Measurements from ENCODE around the gene TMEM131.

TMEM131 gene

DNA sequence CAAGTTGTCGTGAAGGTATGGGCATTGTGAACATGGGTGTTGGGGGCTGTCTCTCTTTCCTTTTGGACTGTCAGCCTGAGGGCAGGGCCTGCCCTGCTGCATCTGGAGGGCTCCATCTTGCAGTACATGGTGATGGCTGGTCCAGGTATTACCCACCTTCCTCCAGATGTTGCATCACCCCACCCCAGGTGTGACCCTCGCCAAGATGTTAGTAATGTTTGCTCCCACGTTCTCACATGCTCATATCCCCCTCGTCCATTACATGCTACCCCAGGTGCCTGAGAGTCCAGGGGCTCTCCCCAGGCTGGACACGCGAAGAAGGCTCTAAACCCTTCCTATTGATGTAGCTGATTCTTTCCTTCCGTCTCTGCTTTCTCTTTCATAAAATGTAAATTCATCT, 268.5 kb downstream of the TMEM131 start:
- Histone ChIP-seq H3K4me3 (ENCODE audit: low read length) (no peak overlapping the region), H3K9me3 (ENCODE audit: insufficient read depth, low read depth, low read length) (peaks cover 6% of the 10 kb centered on the region; the same call in 1 of the 2 replicates), H3K4me1 (ENCODE audit: insufficient read depth, low read length) (no peaks in the 10 kb centered on the region), H3K36me3 (ENCODE audit: insufficient read depth, low read length) (no peaks in the 10 kb centered on the region), H3K9ac (ENCODE audit: low read depth, low read length) (no peak overlapping the region), H3K27me3 (ENCODE audit: insufficient read depth, low read length) (no peaks in the 10 kb centered on the region), H3K27ac (ENCODE audit: low read depth, low read length) (no peak overlapping the region)
- WGBS = 92% methylated on average over 7 of the region's 7 CpGs

DNA sequence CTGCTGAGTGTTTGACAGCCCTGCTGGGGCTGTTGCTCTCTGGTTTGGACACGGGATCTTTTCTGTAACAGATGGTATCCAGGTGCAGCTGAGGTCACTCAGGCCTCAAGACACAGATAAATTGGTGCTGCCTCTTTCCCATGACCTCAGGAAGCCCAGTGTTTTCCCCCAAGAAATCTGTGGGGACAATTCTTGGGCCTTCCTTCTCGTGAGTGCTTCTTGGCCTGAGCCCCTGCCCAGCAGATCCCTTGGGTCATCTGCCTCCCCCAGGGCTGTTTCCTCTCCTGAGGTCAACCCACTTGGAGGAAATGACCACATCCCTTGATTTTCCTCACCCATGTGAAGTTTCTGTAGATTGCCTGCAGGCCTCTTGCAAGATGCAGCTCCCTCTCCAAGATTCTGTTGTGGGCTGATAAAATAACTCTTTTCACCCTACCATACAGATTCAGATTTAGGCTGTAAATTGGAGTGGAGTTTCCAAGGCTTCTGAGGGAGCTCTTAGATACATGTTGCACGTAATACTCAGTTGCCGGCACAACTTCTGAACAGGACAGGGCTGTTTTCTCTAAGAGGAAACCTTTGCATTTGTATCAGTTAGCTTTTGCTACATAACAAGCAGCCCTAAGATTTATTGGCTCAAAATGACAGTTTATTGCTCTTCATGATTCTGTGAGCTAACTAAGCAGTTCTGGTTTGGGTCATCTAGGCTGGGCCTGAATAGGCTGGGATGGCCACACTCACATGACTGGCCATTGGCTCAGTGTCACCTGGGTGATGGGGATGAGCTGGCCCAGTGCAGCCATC, 269.3 kb downstream of the TMEM131 start:
- Histone ChIP-seq H3K36me3 (ENCODE audit: insufficient read depth, low read length) (no peaks in the 10 kb centered on the region), H3K9ac (ENCODE audit: low read depth, low read length) (no peak overlapping the region), H3K9me3 (ENCODE audit: insufficient read depth, low read depth, low read length) (peaks cover 6% of the 10 kb centered on the region; the same call in 1 of the 2 replicates), H3K27ac (ENCODE audit: low read depth, low read length) (no peak overlapping the region), H3K27me3 (ENCODE audit: insufficient read depth, low read length) (no peaks in the 10 kb centered on the region), H3K4me3 (ENCODE audit: low read length) (no peak overlapping the region), H3K4me1 (ENCODE audit: insufficient read depth, low read length) (no peaks in the 10 kb centered on the region)
- WGBS = 64% methylated on average over 4 of the region's 4 CpGs

DNA sequence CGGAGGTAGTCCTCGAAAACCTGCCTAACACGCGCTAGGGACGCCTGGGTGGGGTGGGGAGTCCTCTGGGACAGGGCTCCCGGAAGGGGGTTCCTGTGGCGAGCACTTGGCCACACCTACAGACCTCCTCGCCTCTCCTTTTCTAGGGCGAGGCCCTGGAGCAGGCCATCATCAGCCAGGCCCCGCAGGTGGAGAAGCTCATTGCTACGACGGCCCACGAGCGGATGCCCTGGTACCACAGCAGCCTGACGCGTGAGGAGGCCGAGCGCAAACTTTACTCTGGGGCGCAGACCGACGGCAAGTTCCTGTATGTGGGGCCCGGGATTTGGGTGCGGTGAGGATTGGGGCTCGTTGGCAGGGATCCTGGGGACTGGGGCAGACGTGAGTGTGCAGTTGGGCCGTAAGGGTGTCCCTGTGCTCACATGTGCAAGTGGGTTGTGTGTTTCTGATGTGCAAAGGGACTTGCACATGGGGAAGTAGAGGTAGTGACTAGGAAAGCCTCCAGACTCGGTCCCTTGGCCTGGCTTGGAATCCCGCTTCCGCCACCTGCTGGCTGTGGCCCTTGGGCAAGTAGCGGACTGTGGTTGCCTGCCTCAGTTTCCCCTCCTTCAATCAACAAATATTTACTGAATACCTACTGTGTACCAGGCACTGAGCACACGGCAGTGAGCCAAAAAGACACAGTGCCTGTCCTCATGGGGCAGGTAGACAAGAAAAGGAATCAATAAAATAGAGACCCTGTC, 270.6 kb downstream of the TMEM131 start:
- H3K9ac ChIP-seq (ENCODE audit: low read depth, low read length) = no peak overlapping the region
- H3K27ac ChIP-seq (ENCODE audit: low read depth, low read length) = no peak overlapping the region
- H3K4me1 ChIP-seq (ENCODE audit: insufficient read depth, low read length) = peaks cover 4% of the 10 kb centered on the region
- no peaks in the 10 kb centered on the region for H3K36me3 ChIP-seq (ENCODE audit: insufficient read depth, low read length)
- WGBS = 94% methylated on average over 31 of the region's 31 CpGs
- H3K27me3 ChIP-seq (ENCODE audit: insufficient read depth, low read length) = no peaks in the 10 kb centered on the region
- H3K9me3 ChIP-seq (ENCODE audit: insufficient read depth, low read depth, low read length) = peaks cover 2% of the 10 kb centered on the region; the same call in 1 of the 2 replicates
- H3K4me3 ChIP-seq (ENCODE audit: low read length) = no peak overlapping the region

DNA sequence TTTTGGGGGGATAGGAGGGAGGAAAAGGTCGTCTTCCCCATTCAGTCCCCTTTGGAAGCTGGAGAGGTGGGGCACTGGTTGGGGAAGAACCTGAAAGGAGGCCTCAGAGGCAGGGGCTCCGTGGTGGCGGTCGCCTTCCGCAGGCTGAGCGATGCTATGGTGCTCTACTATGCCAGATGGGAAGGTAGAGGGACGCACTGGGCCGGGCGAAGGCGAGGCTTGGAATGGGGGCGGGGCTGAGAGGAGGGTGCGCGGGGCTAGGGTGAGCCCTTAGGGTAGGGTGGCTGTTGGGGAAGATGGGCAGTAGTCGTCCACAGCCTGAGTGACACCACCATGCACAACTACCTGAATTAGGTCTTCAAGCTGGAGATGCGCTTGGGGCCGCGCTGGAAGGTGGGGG, 271.2 kb downstream of the TMEM131 start:
- Histone ChIP-seq H3K27ac (ENCODE audit: low read depth, low read length) (no peak overlapping the region), H3K4me3 (ENCODE audit: low read length) (no peak overlapping the region), H3K36me3 (ENCODE audit: insufficient read depth, low read length) (no peaks in the 10 kb centered on the region), H3K27me3 (ENCODE audit: insufficient read depth, low read length) (no peaks in the 10 kb centered on the region), H3K9ac (ENCODE audit: low read depth, low read length) (no peak overlapping the region), H3K4me1 (ENCODE audit: insufficient read depth, low read length) (peaks cover 10% of the 10 kb centered on the region), H3K9me3 (ENCODE audit: insufficient read depth, low read depth, low read length) (no peaks in the 10 kb centered on the region)
- WGBS = 91% methylated on average over 17 of the region's 17 CpGs

DNA sequence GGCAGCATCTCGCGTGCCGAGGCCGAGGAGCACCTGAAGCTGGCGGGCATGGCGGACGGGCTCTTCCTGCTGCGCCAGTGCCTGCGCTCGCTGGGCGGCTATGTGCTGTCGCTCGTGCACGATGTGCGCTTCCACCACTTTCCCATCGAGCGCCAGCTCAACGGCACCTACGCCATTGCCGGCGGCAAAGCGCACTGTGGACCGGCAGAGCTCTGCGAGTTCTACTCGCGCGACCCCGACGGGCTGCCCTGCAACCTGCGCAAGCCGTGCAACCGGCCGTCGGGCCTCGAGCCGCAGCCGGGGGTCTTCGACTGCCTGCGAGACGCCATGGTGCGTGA, 271.7 kb downstream of the TMEM131 start:
- Histone ChIP-seq H3K4me1 (ENCODE audit: insufficient read depth, low read length) (peaks cover 10% of the 10 kb centered on the region), H3K4me3 (ENCODE audit: low read length) (no peak overlapping the region), H3K27me3 (ENCODE audit: insufficient read depth, low read length) (no peaks in the 10 kb centered on the region), H3K27ac (ENCODE audit: low read depth, low read length) (no peak overlapping the region), H3K36me3 (ENCODE audit: insufficient read depth, low read length) (no peaks in the 10 kb centered on the region), H3K9ac (ENCODE audit: low read depth, low read length) (no peak overlapping the region), H3K9me3 (ENCODE audit: insufficient read depth, low read depth, low read length) (no peaks in the 10 kb centered on the region)
- WGBS = 98% methylated on average over 41 of the region's 41 CpGs

DNA sequence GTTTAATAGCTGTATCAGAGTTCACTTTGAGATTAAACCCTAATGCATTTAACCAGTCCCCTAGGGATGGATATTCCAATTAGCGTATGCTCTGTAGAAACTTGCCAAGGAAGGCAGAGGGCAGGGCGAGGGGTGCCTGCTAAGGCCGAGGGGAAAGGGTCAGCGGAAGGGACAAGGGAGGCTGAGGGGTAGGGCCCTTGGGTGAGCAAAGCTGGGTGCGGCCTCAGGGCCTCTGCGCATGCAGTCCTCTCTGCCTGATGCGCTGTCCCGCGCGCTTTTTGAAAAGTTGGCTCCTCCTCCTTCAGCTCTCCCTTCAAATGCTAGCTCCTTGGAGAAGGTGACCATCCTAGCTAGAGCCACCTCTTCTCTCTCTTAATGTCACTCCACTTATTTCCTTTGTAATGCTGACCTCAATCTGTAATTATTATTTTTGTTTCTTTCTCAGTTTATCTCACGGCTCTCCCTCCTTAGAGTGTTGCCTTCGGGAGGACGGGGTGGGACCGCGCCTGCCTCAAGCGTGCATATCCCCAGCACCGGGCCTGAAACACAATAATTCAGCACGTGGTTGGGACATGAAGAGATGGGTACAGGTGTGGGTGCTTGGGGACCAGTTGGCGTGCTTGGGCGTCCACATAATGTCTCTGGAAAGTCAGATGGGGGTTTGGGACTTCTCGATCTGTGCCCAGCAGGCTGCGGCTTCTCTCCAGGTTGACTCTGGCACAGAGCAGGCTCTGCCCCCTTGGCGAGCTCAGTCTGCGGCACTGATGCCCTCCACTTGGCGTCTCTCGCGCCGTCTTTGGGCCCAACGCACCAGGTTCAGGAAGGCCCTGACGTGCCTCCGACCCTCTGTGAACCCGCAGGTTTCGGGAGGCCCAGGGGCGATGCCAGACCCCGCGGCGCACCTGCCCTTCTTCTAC, 272.3 kb downstream of the TMEM131 start:
- Histone ChIP-seq H3K27me3 (ENCODE audit: insufficient read depth, low read length) (no peaks in the 10 kb centered on the region), H3K4me3 (ENCODE audit: low read length) (no peak overlapping the region), H3K4me1 (ENCODE audit: insufficient read depth, low read length) (peaks cover 10% of the 10 kb centered on the region), H3K9ac (ENCODE audit: low read depth, low read length) (no peak overlapping the region), H3K27ac (ENCODE audit: low read depth, low read length) (no peak overlapping the region), H3K36me3 (ENCODE audit: insufficient read depth, low read length) (no peaks in the 10 kb centered on the region), H3K9me3 (ENCODE audit: insufficient read depth, low read depth, low read length) (no peaks in the 10 kb centered on the region)
- WGBS = 96% methylated on average over 37 of the region's 37 CpGs

DNA sequence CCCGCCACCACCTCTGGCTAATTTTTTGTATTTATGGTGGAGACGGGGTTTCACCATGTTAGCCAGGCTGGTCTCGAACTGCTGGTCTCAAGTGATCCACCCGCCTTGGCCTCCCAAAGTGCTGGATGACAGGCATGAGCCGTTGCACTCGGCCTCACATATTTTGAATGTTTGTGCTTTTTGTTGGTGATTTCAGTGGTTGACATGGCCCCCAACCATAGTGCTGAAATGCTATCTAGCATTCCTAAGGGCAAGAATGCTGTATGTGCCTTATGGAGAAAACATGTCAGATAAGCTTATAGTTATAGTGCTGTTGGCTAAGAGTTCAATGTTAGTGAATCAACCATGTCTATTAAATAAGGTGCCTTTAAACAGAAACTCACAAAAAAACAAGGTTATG, 273.5 kb downstream of the TMEM131 start:
- H3K4me3 ChIP-seq (ENCODE audit: low read length) = no peak overlapping the region
- H3K36me3 ChIP-seq (ENCODE audit: insufficient read depth, low read length) = no peaks in the 10 kb centered on the region
- no peak overlapping the region for H3K27ac ChIP-seq (ENCODE audit: low read depth, low read length)
- H3K9ac ChIP-seq (ENCODE audit: low read depth, low read length) = no peak overlapping the region
- no peaks in the 10 kb centered on the region for H3K27me3 ChIP-seq (ENCODE audit: insufficient read depth, low read length)
- H3K9me3 ChIP-seq (ENCODE audit: insufficient read depth, low read depth, low read length) = no peaks in the 10 kb centered on the region
- 94% methylated on average over 6 of the region's 6 CpGs for WGBS
- H3K4me1 ChIP-seq (ENCODE audit: insufficient read depth, low read length) = peaks cover 10% of the 10 kb centered on the region

DNA sequence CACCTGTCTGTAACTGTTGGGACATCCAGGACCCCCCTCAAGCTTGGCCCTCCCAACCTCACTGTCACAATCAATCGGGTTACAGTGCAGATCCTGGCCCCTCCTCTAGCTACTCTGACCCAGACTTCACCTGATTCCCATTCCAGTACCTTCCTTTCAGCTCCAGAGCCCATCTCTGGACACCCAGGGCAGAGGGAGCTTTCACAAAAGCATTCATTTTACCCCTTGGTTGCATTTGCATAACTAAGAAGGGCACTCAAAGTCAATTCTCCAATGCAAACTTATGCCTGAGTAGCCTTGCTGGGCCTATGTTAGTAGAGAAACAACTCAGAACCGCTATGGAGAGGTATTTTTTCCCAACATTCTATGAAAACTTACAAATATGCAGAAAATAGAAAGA, 275.0 kb downstream of the TMEM131 start:
- peaks cover 10% of the 10 kb centered on the region for H3K4me1 ChIP-seq (ENCODE audit: insufficient read depth, low read length)
- no peaks in the 10 kb centered on the region for H3K9me3 ChIP-seq (ENCODE audit: insufficient read depth, low read depth, low read length)
- no peaks in the 10 kb centered on the region for H3K36me3 ChIP-seq (ENCODE audit: insufficient read depth, low read length)
- no peak overlapping the region for H3K4me3 ChIP-seq (ENCODE audit: low read length)
- 32% methylated on average over 2 of the region's 2 CpGs for WGBS
- H3K27me3 ChIP-seq (ENCODE audit: insufficient read depth, low read length) = no peaks in the 10 kb centered on the region
- no peak overlapping the region for H3K9ac ChIP-seq (ENCODE audit: low read depth, low read length)
- peak overlapping the region; percentile 4; the same call in 1 of the 2 replicates for H3K27ac ChIP-seq (ENCODE audit: low read depth, low read length)

DNA sequence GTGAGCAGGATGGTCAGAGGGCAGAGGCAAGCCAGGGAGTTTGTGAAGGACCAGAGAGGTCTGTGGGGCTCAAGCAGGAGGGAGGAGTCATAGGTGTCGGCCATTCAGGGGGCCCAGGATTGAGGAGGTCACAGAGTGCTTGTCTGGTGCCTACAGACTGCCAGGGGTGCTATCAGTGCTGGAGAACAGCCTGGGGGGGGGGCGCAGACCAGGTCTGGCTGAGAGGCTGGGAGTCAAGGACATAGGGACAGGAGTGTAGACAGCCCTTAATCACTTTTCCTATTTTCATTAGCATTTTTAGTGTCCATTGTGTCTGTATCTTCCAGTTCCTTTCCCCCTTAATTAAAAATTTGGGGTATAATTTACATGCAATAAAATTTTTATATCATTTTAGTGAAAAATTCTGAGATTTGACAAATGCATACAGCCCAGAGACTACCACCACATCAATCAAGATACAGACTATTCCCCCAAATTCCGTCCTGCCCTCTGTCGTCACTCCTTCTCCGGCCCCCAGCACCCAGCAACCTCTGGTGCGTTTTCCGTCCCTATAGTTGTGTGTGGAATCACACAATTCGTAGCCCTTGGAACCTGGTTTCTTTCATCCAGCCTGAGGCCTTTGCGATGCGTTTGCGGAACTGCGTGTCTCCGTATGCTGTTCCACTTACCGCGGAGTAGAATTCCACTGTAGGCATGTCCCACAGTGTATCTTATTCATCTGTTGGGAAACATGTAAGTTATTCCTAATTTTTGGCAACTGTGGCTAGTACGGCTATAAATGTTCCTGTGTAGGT, 276.2 kb downstream of the TMEM131 start:
- Histone ChIP-seq H3K27ac (ENCODE audit: low read depth, low read length) (no peak overlapping the region), H3K9me3 (ENCODE audit: insufficient read depth, low read depth, low read length) (no peaks in the 10 kb centered on the region), H3K4me1 (ENCODE audit: insufficient read depth, low read length) (peaks cover 10% of the 10 kb centered on the region), H3K27me3 (ENCODE audit: insufficient read depth, low read length) (no peaks in the 10 kb centered on the region), H3K36me3 (ENCODE audit: insufficient read depth, low read length) (no peaks in the 10 kb centered on the region), H3K9ac (ENCODE audit: low read depth, low read length) (no peak overlapping the region), H3K4me3 (ENCODE audit: low read length) (no peak overlapping the region)
- 94% methylated on average over 16 of the region's 16 CpGs for WGBS

DNA sequence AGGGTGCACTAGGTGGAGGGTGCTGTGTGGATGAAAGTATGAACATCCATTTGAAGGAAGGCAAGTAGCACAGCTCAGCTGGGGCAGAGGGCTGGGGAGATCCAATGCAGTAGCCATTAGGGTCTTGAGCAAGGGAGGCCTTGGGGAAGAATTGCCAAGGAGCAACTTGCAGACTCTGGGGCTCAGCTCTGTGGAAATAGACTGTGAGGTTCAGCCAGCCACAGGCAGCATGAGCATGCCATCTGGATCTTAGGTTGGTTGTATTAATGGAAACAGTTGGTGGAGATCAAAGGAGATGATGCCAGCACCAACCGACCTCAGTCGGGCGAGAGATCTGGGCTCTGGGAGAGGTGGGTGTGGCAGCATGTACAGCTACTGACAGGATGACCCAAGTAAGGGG, 276.8 kb downstream of the TMEM131 start:
- no peaks in the 10 kb centered on the region for H3K9me3 ChIP-seq (ENCODE audit: insufficient read depth, low read depth, low read length)
- H3K27me3 ChIP-seq (ENCODE audit: insufficient read depth, low read length) = no peaks in the 10 kb centered on the region
- WGBS = 94% methylated on average over 3 of the region's 3 CpGs
- H3K36me3 ChIP-seq (ENCODE audit: insufficient read depth, low read length) = no peaks in the 10 kb centered on the region
- H3K9ac ChIP-seq (ENCODE audit: low read depth, low read length) = no peak overlapping the region
- no peak overlapping the region for H3K4me3 ChIP-seq (ENCODE audit: low read length)
- no peak overlapping the region for H3K27ac ChIP-seq (ENCODE audit: low read depth, low read length)
- peaks cover 10% of the 10 kb centered on the region for H3K4me1 ChIP-seq (ENCODE audit: insufficient read depth, low read length)

Measured in HUES64 (cell line).